ENCODE results near the gene LAMB3. TPM values are rescaled to one million over a fixed set of nuclear protein-coding genes. Genes with fewer than 3 reads are reported as not detected.

The LAMB3 gene
- total RNA-seq, 4 donors from 2014 or later, result 0.13 to 11.6 (median 0.35) TPM

DNA sequence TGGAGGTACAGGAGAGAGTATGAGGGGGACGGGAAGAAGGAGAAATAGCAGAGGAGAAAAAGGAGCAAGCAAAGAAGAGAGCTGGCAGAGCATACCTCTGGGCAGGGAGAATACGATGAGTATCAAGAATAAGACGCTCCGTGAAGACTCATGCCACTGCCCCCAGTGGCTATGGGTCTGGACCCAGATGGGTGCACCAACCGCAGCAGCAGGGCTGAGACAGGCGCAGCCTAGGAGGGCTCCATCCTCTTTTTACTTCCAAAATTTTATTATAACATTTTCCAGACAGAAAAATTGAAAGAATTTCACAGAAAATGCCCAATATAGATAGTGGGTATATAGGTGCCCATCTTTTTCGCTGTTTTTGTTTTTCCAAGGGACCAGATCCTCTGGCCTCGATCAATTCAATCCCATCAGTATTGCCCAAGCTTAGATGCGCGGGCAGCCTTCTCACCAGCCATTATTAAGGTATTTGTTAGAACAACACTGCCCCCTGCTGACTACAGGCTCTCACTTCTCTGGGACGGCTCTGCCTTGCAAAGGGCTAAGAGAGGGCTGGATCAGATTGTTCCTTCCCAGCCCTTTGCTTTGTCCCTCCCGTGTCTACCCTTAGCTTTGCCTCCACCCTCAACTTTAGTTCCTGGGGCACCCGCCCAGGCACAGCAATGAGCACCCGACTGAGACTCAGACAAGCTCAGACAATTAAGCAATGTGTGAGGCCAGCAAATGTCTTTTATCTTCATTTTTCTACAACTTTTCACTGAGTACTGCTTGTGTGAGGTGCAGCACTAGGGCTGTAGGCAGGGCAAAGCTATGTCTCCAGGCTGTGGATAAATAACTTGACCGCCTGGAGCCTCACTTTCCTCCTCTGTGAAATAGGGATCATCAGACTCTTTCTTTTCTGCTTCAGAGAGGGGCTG, 86.2 kb downstream of the LAMB3 start:
- WGBS, 2 donors (ENCODE audit: low coverage in 1 of 2), result 33 to 36% methylated on average over 8 to 14 of the region's 15 CpGs
- H3K9me3 ChIP-seq, result no peaks in the 10 kb centered on the region
- H3K27ac ChIP-seq, result no peak overlapping the region
- TF ChIP-seq EP300 (IDR thresholded peaks at IDR 0.05) (no peak), POLR2AphosphoS5 (IDR thresholded peaks at IDR 0.05) (no peak), POLR2A (IDR thresholded peaks at IDR 0.05) (no peak)
- TF ChIP-seq, protein P1, sequence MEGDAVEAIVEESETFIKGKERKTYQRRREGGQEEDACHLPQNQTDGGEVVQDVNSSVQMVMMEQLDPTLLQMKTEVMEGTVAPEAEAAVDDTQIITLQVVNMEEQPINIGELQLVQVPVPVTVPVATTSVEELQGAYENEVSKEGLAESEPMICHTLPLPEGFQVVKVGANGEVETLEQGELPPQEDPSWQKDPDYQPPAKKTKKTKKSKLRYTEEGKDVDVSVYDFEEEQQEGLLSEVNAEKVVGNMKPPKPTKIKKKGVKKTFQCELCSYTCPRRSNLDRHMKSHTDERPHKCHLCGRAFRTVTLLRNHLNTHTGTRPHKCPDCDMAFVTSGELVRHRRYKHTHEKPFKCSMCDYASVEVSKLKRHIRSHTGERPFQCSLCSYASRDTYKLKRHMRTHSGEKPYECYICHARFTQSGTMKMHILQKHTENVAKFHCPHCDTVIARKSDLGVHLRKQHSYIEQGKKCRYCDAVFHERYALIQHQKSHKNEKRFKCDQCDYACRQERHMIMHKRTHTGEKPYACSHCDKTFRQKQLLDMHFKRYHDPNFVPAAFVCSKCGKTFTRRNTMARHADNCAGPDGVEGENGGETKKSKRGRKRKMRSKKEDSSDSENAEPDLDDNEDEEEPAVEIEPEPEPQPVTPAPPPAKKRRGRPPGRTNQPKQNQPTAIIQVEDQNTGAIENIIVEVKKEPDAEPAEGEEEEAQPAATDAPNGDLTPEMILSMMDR (IDR thresholded peaks at IDR 0.05), result peak; percentile 25 to 64 (median 40)
- ATAC-seq, result peak; percentile 69
- no peaks in the 10 kb centered on the region for H3K36me3 ChIP-seq
- H3K4me3 ChIP-seq, result no peak overlapping the region
- H3K27me3 ChIP-seq, result peaks cover 57% of the 10 kb centered on the region
- H3K4me1 ChIP-seq, result peaks cover 0 to 6% (median 0%) of the 10 kb centered on the region in 3 donors

Other genes starting within 250 kb of the LAMB3 start
- 1 to 10 TPM in 2 of 4 donors, under 1 TPM in 2; 0.19 to 6.8 (median 0.84) TPM for gene CAMK1G, start 68.7 kb downstream of the LAMB3 start, total RNA-seq
- 10 to 100 TPM in 2 of 4 donors, 1 to 10 TPM in 2; 6.0 to 95.2 (median 11.0) TPM for gene G0S2, start 23.0 kb upstream of the LAMB3 start, total RNA-seq
- gene HSD11B1, start 52.4 kb upstream of the LAMB3 start, total RNA-seq, result 10 to 100 TPM in 2 of 4 donors, 1 to 10 TPM in 2; 5.0 to 17.8 (median 8.9) TPM
- gene TRAF3IP3, start 103.6 kb upstream of the LAMB3 start, total RNA-seq, result 1 to 10 TPM in 3 of 4 donors, under 1 TPM in 1; 0.77 to 5.7 (median 3.5) TPM
- gene C1orf74, start 132.1 kb upstream of the LAMB3 start, total RNA-seq, result 1 to 10 TPM in 1 of 4 donors, under 1 TPM in 3; 0.64 to 1.3 (median 0.87) TPM
- gene IRF6, start 153.7 kb upstream of the LAMB3 start, total RNA-seq, result 1 to 10 TPM; 1.2 to 6.8 (median 2.8) TPM
- gene UTP25, start 175.5 kb upstream of the LAMB3 start, total RNA-seq, result 1 to 10 TPM; 4.5 to 8.7 (median 8.0) TPM